GM18502 (cell line): ENCODE results near the gene DLD.
"Not testable (repeated sequence)": the region's sequence is repeated elsewhere in the genome, so short reads cannot be mapped to it uniquely, and the experiment has no call there.

Experiments used
- ATAC-seq: cut with Tn5 transposase; IDR thresholded peaks from one replicate; pipeline ENCODE4 v1.9.1; 2021; ENCODE audit warnings: mild to moderate bottlenecking; ENCODE audit not compliant: unreplicated experiment, poor library complexity

DLD gene

GRCh38 chr7:107890962-107891635 is at the start of gene DLD:
Gene DLD (plus strand): TSS chr7:107891183. CDS start chr7:107891251, 68 bp downstream.
- peak; percentile 99 for ATAC-seq

- ATAC-seq: no peak
Observed at GRCh38 chr7:107842213-107842612, 48.8 kb upstream of the DLD start.

- no peak for ATAC-seq
Observed at GRCh38 chr7:107843184-107843583, 47.8 kb upstream of the DLD start.

- no peak for ATAC-seq
Observed at GRCh38 chr7:107846324-107846723, 44.7 kb upstream of the DLD start.

GRCh38 chr7:107847168-107847835 is 43.7 kb upstream of the DLD start:
- no peak for ATAC-seq

- not testable (repeated sequence) for ATAC-seq
Observed at GRCh38 chr7:107847836-107848175, 43.2 kb upstream of the DLD start.

GRCh38 chr7:107848211-107848610 is 42.8 kb upstream of the DLD start:
- ATAC-seq: not testable (repeated sequence)

- ATAC-seq: no peak
Observed at GRCh38 chr7:107850216-107850615, 40.8 kb upstream of the DLD start.

GRCh38 chr7:107850643-107851042 is 40.3 kb upstream of the DLD start:
- no peak for ATAC-seq

GRCh38 chr7:107854454-107854853 is 36.5 kb upstream of the DLD start:
- no peak for ATAC-seq

- ATAC-seq: no peak
Observed at GRCh38 chr7:107854989-107855388, 36.0 kb upstream of the DLD start.

GRCh38 chr7:107856806-107857540 is 34.0 kb upstream of the DLD start:
- ATAC-seq: no peak

GRCh38 chr7:107857541-107857912 is 33.5 kb upstream of the DLD start:
- ATAC-seq: no peak

GRCh38 chr7:107858280-107858679 is 32.7 kb upstream of the DLD start:
- ATAC-seq: no peak

- no peak for ATAC-seq
Observed at GRCh38 chr7:107860279-107860961, 30.6 kb upstream of the DLD start.

- no peak for ATAC-seq
Observed at GRCh38 chr7:107860981-107861652, 29.9 kb upstream of the DLD start.

GRCh38 chr7:107865956-107866775 is 24.8 kb upstream of the DLD start:
- ATAC-seq: no peak

- ATAC-seq: no peak
Observed at GRCh38 chr7:107867858-107868466, 23.0 kb upstream of the DLD start.

GRCh38 chr7:107870427-107871000 is 20.5 kb upstream of the DLD start:
- ATAC-seq: no peak
